Neural cell (in vitro differentiated cells): ENCODE data around the gene PDXDC1. TPM values are rescaled to one million over a fixed set of nuclear protein-coding genes. Genes with fewer than 3 reads are reported as not detected.

Source experiments
- H2AFZ ChIP-seq: fragments of 200-600, 300-800 bp; sonication (generic), shearing (Covaris generic); 2 replicates; pipeline ENCODE4 v1.6.0; 2014; ENCODE audit warnings: low read depth, mild to moderate bottlenecking, antibody characterized with exemption, low read length, moderate library complexity
- H3F3A ChIP-seq: fragments of 200-600 bp; shearing (Covaris generic); 2 replicates; pipeline ENCODE4 v1.6.1; 2016; ENCODE audit warnings: mild to moderate bottlenecking, moderate library complexity, mixed read lengths, antibody characterized with exemption, low read length; ENCODE audit not compliant: insufficient read depth, poor library complexity, severe bottlenecking
- H3K27ac ChIP-seq: fragments of 200-600, 300-800 bp; sonication (generic), shearing (Covaris generic); 2 replicates; pipeline ENCODE4 v1.5.1; 2014; ENCODE audit warnings: mild to moderate bottlenecking, low read length, moderate library complexity
- H3K27me3 ChIP-seq: fragments of 300-800, 200-600 bp; sonication (generic), shearing (Covaris generic); 2 replicates; pipeline ENCODE4 v1.6.0; 2014; ENCODE audit warnings: mild to moderate bottlenecking, low read depth, low read length, moderate library complexity; ENCODE audit not compliant: insufficient read depth
- H3K36me3 ChIP-seq: fragments of 300-800, 200-600 bp; sonication (generic), shearing (Covaris generic); 2 replicates; pipeline ENCODE4 v1.5.1; 2014; ENCODE audit warnings: mild to moderate bottlenecking, antibody characterized with exemption, low read length, moderate library complexity; ENCODE audit not compliant: insufficient read depth
- H3K4me2 ChIP-seq: fragments of 300-800, 200-600 bp; sonication (generic), shearing (Covaris generic); 2 replicates; pipeline ENCODE4 v1.6.0; 2014; ENCODE audit warnings: mild to moderate bottlenecking, low read length
- H3K4me3 ChIP-seq: fragments of 300-800, 200-600 bp; sonication (generic), shearing (Covaris generic); 2 replicates; pipeline ENCODE4 v1.5.1; 2014; ENCODE audit warnings: mild to moderate bottlenecking, low read length, moderate library complexity
- H3K79me2 ChIP-seq: fragments of 200-600 bp; shearing (Covaris generic); replicated peaks from 2 replicates; pipeline ENCODE4 v1.6.0; 2014; ENCODE audit warnings: mild to moderate bottlenecking, low read length, moderate library complexity; ENCODE audit not compliant: insufficient read depth
- H3K9ac ChIP-seq: fragments of 300-800, 200-600 bp; sonication (generic), shearing (Covaris generic); 2 replicates; pipeline ENCODE4 v1.6.1; 2016; ENCODE audit warnings: mild to moderate bottlenecking, low read length, mixed read lengths
- H3K9me2 ChIP-seq: fragments of 200-600 bp; shearing (Covaris generic); 2 replicates; pipeline ENCODE4 v1.6.1; 2016; ENCODE audit warnings: mild to moderate bottlenecking, low read length, mixed read lengths; ENCODE audit not compliant: insufficient read depth
- H3K9me3 ChIP-seq: fragments of 200-600, 300-800 bp; sonication (generic), shearing (Covaris generic); 2 replicates; pipeline ENCODE4 v1.6.1; 2016; ENCODE audit warnings: mild to moderate bottlenecking, mixed run types, low read length, moderate library complexity, mixed read lengths
- H4K20me1 ChIP-seq: fragments of 200-600 bp; shearing (Covaris generic); 2 replicates; pipeline ENCODE4 v1.6.1; 2016; ENCODE audit warnings: mild to moderate bottlenecking, mixed run types; ENCODE audit not compliant: insufficient read depth
- EP300 ChIP-seq: fragments of 450-650 bp; conservative IDR thresholded peaks from 2 replicates; pipeline ENCODE4 v1.6.1; 2014; ENCODE audit warnings: antibody characterized with exemption, mild to moderate bottlenecking, moderate library complexity; ENCODE audit not compliant: poor library complexity, severe bottlenecking
- EZH2 ChIP-seq: fragments of 200-600, 300-800 bp; shearing (Covaris generic), sonication (generic); IDR thresholded peaks from 2 replicates; pipeline ENCODE4 v1.6.1; 2014; ENCODE audit warnings: antibody characterized with exemption, low read length, borderline replicate concordance, mild to moderate bottlenecking; ENCODE audit not compliant: insufficient read depth, poor library complexity, severe bottlenecking
- MXI1 ChIP-seq: fragments of 450-650 bp; conservative IDR thresholded peaks from 2 replicates; pipeline ENCODE4 v1.6.1; 2014; ENCODE audit warnings: antibody characterized with exemption, mild to moderate bottlenecking; ENCODE audit not compliant: poor library complexity, severe bottlenecking
- POLR2AphosphoS5 ChIP-seq: IDR thresholded peaks from 2 replicates; pipeline ENCODE4 v1.6.1; 2012
- RAD21 ChIP-seq: fragments of 450-650 bp; conservative IDR thresholded peaks from 2 replicates; pipeline ENCODE4 v1.6.1; 2014; ENCODE audit warnings: antibody characterized with exemption, mild to moderate bottlenecking, moderate library complexity
- REST ChIP-seq: IDR thresholded peaks from 2 replicates; pipeline ENCODE4 v1.6.1; 2012; ENCODE audit warnings: borderline replicate concordance
- SMC3 ChIP-seq: fragments of 450-650 bp; conservative IDR thresholded peaks from 2 replicates; pipeline ENCODE4 v1.6.1; 2014; ENCODE audit warnings: antibody characterized with exemption, mild to moderate bottlenecking, moderate library complexity; ENCODE audit not compliant: poor library complexity
- TAF1 ChIP-seq: IDR thresholded peaks from 2 replicates; pipeline ENCODE4 v1.6.1; 2012; ENCODE audit warnings: low read depth
- polyA plus RNA-seq: library from polyadenylated mRNA; depleted of rRNA; stranded (reverse); fragments of >200 nt; gene quantifications from 2 replicates; pipeline ENCODE4 v1.2.3, GENCODE V29; 2014
- TF ChIP-seq, protein P1 (sequence below): fragments of 450-650 bp; IDR thresholded peaks from 2 replicates; pipeline ENCODE4 v1.5.1; 2014; ENCODE audit warnings: antibody characterized with exemption, mild to moderate bottlenecking, moderate library complexity; ENCODE audit not compliant: poor library complexity, severe bottlenecking

PDXDC1 gene
- polyA plus RNA-seq, 1 donor from 2014 or later = 69.9 TPM

DNA sequence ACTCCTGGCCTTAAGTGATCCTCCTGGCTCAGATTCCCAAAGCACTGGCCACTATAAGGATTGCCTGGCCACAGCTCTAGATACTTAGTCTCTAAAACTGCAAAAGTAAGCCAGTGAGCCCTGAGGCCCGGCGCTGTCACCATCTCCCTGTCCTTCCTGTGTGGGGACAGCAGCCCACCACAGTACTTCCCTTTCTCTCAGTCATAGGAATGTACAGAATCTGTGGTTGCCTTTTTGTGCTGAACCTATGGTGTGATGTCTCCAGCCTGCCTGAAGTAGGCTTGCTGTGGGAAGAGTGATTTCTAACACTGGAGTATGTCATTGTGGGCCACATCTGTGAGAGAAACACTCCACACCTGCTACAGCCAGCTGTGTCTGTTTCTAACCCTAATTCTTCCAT, 56.4 kb downstream of the PDXDC1 start (continued):
- TF ChIP-seq SMC3 (no peak), TAF1 (no peak)

GRCh38 chr16:15031586-15031985, 56.8 kb downstream of the PDXDC1 start:
- H3K79me2 ChIP-seq = no peaks in the 10 kb centered on the region
- no peaks in the 10 kb centered on the region for H4K20me1 ChIP-seq

More at GRCh38 chr16:15031586-15031985, 56.8 kb downstream of the PDXDC1 start:
- Histone ChIP-seq H3K9ac (no peak overlapping the region), H3K27me3 (no peaks in the 10 kb centered on the region), H3K4me2 (no peak overlapping the region), H3K9me2 (no peaks in the 10 kb centered on the region), H3K27ac (no peak overlapping the region), H3K4me3 (no peak overlapping the region), H3K36me3 (peaks cover 9% of the 10 kb centered on the region), H3K9me3 (no peaks in the 10 kb centered on the region), H3F3A (no peaks in the 10 kb centered on the region), H2AFZ (no peak overlapping the region)
- TF ChIP-seq SMC3 = no peak
- TF ChIP-seq MXI1 = no peak
- no peak for TF ChIP-seq POLR2AphosphoS5
- TF ChIP-seq EP300 = no peak
- TF ChIP-seq, protein P1, sequence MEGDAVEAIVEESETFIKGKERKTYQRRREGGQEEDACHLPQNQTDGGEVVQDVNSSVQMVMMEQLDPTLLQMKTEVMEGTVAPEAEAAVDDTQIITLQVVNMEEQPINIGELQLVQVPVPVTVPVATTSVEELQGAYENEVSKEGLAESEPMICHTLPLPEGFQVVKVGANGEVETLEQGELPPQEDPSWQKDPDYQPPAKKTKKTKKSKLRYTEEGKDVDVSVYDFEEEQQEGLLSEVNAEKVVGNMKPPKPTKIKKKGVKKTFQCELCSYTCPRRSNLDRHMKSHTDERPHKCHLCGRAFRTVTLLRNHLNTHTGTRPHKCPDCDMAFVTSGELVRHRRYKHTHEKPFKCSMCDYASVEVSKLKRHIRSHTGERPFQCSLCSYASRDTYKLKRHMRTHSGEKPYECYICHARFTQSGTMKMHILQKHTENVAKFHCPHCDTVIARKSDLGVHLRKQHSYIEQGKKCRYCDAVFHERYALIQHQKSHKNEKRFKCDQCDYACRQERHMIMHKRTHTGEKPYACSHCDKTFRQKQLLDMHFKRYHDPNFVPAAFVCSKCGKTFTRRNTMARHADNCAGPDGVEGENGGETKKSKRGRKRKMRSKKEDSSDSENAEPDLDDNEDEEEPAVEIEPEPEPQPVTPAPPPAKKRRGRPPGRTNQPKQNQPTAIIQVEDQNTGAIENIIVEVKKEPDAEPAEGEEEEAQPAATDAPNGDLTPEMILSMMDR = no peak
- no peak for TF ChIP-seq RAD21
- no peak for TF ChIP-seq EZH2
- TF ChIP-seq TAF1 = no peak
- TF ChIP-seq REST = no peak
